Measurements from ENCODE around the gene RRP15. TPM values are rescaled to one million over a fixed set of nuclear protein-coding genes. Genes with fewer than 3 reads are reported as not detected.

The RRP15 gene
- total and polyA plus RNA-seq, 2 of the 13 experiments (the other 11 are each of a cell fraction or from before 2014, with no cell fraction given): 2.1 to 37.5 TPM

GRCh38 chr1:218284377-218284916 lies 646 bp upstream of the RRP15 start (continued):
- no peak for TF ChIP-seq ARID5B (CRISPR knock-in tag; IDR thresholded peaks at IDR 0.05)
- TF ChIP-seq ZMYM3 (CRISPR knock-in tag; IDR thresholded peaks at IDR 0.05): 0 out of 2 replicates have a peak, but pooled peaks have one; percentile 16
- TF ChIP-seq CBFB (CRISPR knock-in tag; IDR thresholded peaks at IDR 0.05): no peak
- 0 out of 2 replicates have a peak, but pooled peaks have one; percentile 7 for TF ChIP-seq RFX5 (IDR thresholded peaks at IDR 0.05; ENCODE audit: low read depth, low read length)

GRCh38 chr1:218292515-218292914 lies 7.4 kb downstream of the RRP15 start:
- Histone ChIP-seq H2AFZ (ENCODE audit: low read length) (no peak overlapping the region), H3K4me2 (ENCODE audit: low read depth, low read length) (no peak overlapping the region), H3K9me3 (ENCODE audit: low read length) (no peaks in the 10 kb centered on the region), H3K27ac (ENCODE audit: extremely low read length, insufficient read depth, low read length) (no peak overlapping the region), H3K36me3 (replicated peaks in 1 of 2; ENCODE audit: control insufficient read depth in 1 of 2, insufficient read depth in 2 of 2, low read length in 2 of 2) (peaks cover 2 to 20% of the 10 kb centered on the region in 2 experiments; a peak in 3 of 5 replicates), H4K20me1 (ENCODE audit: insufficient read depth, low read length) (no peaks in the 10 kb centered on the region; the same call in 1 of the 2 replicates), H3K9ac (ENCODE audit: insufficient read depth, low read depth, low read length) (no peak overlapping the region), H3K4me3 (replicated peaks in 1 of 3; ENCODE audit: insufficient read depth in 1 of 3, low read depth in 2 of 3, low read length in 3 of 3) (no peak overlapping the region), H3K79me2 (ENCODE audit: insufficient read depth, low read length) (peaks cover 49% of the 10 kb centered on the region), H3K27me3 (ENCODE audit: control insufficient read depth in 1 of 2, insufficient read depth in 2 of 2, low read length in 2 of 2) (no peaks in the 10 kb centered on the region), H3K4me1 (ENCODE audit: insufficient read depth, low read length) (peaks cover 5% of the 10 kb centered on the region)
- ChIA-PET POLR2A (no interaction called here), CTCF (ENCODE audit: low intra/inter-chr PET ratio, low total read pairs) (no interaction called here)
- intact Hi-C loops (cut with micrococcal nuclease; ENCODE audit: unreplicated experiment) (no loop called here), in situ Hi-C loops (cut with HindIII; ENCODE audit: extremely low pct_ligation_motif_present, low pct_unique_long_range_greater_than_20kb) (no loop called here)
- WGBS (ENCODE audit: low lambda C conversion rate): 92% methylated on average over 3 of the region's 3 CpGs
- DNase-seq (ENCODE audit: low spot score): no peak
- BruUV-seq (replicated peaks): no TSS peak
- no peak for ATAC-seq
- TF ChIP-seq KAT8 (CRISPR knock-in tag; IDR thresholded peaks at IDR 0.05) (no peak), ZFAT (CRISPR knock-in tag; conservative IDR thresholded peaks at IDR 0.05) (no peak), SRF (IDR thresholded peaks at IDR 0.05; ENCODE audit: low read depth, low read length) (no peak)
- no peak for FAIRE-seq

Data from HepG2 (cell line).